G401.6 (cell line): ENCODE data around the gene DGCR2.
"Not testable (repeated sequence)": the region's sequence is repeated elsewhere in the genome, so short reads cannot be mapped to it uniquely, and the experiment has no call there.

Experiments
- FAIRE-seq: peaks from 2 replicates; lab custom pipeline; 2012; peaks lifted over from hg19 to GRCh38; lab: Jason Lieb, UNC

Gene DGCR2, protein sequence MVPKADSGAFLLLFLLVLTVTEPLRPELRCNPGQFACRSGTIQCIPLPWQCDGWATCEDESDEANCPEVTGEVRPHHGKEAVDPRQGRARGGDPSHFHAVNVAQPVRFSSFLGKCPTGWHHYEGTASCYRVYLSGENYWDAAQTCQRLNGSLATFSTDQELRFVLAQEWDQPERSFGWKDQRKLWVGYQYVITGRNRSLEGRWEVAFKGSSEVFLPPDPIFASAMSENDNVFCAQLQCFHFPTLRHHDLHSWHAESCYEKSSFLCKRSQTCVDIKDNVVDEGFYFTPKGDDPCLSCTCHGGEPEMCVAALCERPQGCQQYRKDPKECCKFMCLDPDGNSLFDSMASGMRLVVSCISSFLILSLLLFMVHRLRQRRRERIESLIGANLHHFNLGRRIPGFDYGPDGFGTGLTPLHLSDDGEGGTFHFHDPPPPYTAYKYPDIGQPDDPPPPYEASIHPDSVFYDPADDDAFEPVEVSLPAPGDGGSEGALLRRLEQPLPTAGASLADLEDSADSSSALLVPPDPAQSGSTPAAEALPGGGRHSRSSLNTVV

DNA sequence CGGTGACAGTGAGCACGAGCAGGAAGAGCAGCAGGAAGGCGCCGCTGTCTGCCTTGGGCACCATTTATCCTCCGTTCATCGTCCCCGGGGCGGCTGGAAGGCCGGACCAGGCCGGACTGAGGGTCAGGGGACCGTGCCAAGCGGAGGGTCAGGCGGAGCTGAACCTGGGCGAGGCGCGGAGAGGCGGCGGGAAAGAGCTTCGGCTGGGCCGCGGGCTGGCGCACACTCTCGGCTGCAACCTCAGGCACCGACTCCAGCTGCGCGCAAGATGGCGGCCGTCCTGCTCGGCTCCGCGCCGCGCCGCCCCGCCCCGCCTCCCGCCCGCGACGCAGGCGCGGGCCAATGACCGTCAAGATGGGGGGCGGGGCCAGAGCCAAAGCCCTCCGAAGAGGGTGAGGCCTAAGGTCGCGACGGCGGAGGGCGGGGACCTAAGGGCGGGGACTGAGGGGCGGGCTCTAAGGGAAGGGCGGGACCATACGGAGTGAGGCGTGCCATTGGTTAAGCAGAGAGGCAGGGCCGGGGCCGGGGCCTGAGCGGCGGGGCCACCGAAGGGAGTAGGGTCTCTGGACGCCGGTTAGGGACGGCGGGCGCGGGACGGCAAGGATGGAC, at the start of gene DGCR2:
Gene DGCR2, minus strand, starts transcription at position 270 of the 609 bp plus-strand sequence. Its CDS starts 206 bp downstream, at position 64.
- no peak for FAIRE-seq

DNA sequence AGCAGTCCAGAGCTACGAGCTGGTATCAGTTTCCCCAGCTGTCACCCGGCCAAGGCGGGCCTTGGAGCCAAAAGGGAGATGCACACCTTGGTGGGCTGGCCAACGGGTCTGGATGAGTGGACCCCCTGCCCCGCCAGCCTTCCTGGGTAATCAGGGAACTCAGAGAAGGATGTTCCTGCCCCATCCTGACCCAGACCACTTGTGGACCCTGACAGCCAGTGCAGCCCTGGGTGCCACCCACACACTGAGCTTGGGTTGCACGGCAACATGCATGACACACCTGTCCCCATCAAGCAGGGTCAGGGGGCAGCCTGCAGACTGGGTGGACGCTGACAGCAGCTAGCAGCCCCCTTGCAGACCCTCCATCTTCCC, 47.7 kb upstream of the DGCR2 start:
- no peak for FAIRE-seq

DNA sequence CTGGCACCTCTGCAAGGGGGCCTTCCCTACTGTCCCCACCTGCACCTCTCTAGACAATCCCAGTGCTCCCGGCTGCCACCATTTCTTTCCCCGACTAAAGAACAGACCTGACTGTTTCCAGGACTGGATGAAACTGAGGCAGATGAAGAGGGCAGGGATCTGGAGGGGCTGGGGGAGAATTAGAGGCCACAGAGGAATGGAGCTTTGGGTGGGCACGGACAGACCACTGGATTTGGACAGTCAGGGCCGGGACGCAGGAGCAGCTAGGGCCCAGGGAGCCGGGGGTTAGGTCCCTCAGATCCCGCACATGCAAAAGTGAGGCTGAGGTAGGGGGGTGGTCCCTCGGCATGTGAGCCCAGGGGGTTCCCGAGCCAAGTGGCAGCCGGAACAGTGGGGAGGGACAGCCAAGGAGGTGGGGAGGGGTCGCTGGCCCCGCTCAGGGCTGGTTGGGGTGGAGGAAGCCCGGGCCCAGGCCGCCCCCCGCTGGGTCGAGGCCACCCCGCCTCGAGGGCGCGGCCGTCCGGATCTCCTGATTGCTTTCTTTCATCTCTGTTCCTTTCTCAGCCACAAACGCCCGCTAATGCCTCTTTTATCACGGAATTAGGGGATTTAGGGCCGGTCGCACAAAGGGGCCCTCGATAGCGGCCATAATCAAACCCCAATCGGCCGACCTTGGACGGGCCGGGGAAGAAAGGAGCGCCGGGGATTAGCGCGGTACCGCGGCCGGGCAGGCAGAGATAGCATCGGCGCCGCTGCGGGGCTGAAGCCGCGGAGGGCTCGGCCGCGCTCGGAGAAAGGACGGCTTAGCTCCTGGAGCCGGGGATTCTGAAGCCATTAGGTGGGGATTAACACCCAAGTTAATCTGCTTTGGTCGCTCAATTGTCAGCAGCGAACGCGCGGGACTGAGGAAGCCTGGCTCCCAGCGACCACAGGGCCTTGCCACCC, 47.1 kb upstream of the DGCR2 start:
- no peak for FAIRE-seq

DNA sequence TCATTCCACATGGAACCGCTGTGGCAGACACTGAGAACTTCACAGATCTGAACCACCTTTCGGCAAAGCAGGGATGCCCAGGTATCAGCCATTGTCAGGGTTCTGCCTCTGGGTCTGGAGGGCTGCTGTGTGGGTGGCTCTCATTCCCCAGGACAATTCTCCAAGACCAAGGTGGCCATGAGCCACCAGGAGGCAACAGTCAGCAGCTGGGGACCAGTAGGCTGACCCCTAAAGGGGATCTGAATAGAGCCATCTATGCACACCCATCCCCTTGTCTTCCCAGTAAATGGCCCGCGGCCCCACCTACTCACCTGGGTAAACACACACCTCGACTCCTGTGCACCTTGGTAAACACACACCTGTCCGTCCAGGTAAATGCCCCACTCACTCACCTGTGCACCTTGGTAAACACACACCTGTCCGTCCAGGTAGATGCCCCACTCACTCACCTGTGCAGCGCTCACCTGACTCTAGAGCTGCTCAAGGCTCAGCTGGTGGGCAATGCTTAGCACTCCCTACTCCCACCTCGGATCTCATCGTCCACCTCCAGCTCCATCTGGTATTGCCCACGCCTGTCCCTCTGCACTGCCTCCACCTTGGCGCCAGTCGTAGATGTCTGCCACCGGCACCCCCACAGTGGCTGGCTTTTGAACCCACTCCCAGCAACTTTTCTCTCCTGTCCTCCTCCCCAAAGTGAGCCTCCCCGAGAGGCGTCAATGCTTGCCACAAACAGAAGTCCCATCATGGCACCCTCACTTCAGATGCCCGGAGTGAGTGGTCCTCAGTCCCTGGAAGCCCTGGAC, 46.1 kb upstream of the DGCR2 start:
- FAIRE-seq, result no peak

DNA sequence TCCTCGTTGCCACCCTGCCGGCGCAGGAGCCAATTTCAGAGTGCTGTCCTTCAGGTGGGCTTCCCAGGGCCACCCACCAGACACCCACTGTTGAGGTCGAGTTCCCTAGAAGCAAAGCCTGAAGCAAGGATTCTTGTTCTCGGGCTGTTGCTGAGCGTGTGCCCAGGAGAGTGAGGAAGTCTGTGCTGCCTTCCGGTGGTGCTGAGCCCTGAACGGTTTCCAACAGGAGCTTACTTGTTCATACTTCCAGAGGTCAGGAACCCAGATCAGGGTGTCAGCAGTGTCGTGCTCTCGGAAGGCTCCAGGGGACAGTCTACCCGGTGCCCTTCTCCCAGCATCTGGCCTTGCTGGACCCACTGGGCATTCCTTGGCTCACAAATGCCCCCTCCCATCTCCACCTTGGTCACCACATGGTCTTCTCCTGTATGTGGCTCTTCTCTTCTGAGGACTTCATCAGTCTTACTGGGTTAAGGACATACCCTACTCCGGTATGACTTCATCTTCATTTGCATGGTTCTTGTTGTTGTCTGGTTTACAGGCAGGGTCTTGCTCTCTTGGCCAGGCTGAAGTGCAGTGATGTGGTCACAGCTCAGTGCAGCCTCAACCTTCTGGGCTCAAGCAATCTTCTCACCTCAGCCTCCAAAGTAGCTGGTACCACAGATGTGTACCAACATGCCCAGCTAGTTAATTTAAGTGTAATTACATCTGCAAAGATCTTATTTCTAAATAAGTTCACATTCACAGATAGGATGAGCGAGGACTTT, 45.1 kb upstream of the DGCR2 start:
- no peak for FAIRE-seq

DNA sequence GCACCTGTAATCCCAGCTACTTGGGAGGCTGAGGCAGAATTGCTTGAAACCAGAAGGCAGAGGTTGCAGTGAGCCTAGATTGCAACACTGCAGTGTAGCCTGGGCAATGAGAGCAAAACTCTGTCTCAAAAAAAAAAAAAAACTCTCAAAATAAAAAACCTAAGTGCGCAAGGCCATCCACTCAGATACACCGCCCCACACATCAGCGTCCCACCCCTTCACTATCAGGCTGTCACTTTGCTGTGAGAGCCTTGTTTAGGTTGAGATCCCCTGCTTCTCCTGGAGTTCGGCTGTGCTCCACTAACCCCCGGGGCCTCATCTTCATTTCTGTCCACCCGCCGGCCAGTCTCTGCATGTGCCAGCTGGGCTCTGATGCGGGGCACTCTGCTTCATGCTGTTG, 44.2 kb upstream of the DGCR2 start:
- no peak for FAIRE-seq

DNA sequence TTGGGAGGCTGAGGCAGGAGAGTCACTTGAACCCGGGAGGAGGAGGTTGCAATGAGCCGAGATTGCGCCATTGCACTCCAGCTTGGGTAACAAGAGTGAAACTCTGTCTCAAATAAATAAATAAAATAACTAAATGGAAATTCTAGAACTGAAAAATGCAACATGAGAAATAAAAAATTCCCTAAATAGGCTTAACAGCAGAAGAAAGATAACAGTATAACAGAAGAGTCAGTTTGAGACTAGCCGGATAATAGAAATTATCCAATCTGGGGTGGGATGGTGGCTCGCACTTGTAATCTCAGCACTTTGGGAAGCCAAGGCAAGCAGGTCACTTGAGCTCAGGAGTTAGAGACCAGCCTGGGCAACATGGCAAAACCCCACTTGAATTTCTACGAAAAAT, 42.2 kb upstream of the DGCR2 start:
- no peak for FAIRE-seq

DNA sequence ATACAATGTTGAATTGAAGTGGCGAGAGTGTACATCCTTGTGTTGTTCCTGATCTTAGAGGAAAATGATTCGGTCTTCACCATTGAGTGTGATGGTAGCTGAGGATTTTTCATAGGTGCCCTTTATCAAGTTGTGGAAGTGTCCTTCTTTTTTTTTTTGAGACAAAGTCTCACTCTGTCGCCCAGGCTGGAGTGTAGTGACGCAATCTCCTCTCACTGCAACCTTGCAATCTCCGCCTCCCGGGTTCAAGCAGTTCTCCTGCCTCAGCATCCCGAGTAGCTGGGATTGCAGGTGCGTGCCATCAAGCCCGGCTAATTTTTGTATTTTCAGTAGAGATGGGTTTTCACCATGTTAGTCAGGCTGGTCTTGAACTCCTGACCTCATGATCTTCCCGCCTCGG, 36.4 kb upstream of the DGCR2 start:
- FAIRE-seq, result not testable (repeated sequence)

DNA sequence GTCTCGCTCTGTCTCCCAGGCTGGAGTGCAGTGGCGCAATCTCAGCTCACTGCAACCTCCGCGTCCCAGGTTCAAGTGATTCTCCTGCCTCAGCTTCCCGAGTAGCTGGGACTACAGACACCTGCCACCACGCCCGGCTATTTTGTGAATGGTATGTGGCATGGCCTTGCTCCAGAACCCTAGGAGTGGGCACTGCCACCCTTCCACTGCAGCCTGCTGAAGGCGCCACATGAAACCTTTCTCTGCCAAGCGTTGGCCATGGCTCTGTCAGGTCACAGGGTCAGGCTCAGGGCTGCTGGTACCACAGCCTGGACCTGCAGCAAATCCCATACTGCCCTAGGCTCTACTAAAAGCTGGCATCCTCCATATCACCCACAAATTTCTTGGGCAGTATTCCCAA, 33.9 kb upstream of the DGCR2 start:
- FAIRE-seq, result not testable (repeated sequence)

DNA sequence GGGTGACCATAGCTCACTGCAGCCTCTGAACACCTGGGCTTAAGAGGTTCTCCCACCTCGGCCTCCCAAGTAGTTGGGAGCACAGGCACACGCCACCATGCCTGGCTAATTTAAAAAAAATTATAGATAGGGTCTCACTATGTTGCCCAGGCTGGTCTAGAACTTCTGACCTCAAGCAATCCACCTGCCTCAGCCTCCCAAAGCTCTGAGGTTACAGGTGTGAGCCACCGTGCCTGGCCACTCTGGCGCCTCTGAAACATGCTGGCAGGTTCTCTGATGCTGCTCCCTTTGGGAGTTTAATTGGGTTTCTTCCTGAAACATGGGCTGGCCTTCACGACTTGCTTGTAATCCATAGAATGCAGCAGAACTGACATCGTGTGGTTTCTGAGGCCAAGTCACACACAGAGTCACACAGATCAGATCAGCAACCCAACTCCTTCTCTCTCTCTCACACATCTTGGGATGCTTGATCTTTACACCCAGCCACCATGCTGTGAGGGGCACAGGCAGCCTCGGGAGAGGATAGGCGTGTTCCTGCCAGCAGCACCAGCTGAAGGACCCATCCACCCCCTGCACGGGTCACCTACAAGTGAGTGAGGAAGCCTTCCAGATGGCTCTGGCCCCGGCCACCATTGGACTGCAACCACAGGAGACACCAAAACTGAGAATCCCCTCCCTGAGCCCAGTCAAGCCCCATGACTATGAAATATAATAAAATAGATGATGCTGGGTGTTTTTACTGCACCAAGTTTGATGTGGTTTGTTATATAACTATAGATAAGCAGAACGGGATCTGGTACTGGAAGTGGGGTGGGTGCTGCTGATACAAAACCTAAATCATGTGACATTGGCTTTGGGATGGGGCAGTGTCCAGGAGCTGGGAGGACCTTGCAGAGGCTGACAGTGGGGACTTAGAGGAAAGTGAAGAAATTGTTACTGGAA, 31.0 kb upstream of the DGCR2 start:
- no peak for FAIRE-seq

DNA sequence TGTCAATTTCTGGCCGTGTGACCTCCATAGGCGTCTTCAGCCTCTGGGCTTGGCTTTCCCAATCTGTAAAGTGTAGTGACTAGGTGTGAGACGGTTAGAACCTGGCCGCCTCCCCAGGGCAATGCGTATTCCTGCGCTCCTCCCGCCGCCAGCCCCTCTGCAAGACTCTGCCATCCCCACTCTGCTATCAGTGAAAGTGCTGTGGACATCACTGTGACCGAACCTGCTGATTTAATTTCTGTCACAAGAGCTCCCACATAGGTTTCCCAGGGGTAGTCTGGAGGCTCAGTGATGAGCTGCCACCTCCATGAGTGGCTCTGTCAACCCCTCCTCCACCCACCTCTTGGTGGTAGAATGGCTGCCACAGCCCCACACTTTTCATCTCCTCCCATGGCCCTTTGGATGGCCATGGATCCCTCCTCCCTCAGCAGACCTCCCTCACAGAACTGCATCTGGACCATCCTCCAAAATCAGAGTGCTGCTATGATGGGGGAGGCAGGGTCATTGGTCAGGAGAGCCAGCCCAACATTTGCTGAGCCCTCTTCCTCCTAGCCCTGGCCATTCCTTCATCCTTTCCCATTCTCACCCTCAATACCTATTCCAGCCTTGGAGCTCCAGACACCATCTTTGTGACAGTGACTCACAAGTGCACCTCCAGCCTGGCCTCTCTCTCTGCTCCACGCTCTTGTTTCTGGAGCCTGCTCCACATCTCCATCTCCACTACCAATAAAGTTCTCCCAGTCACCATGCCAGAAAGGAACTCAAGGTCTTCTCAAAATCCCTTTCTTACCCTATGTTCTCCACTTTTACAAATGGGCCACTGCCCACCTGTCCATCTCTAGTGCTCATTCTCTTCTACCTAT, 29.3 kb upstream of the DGCR2 start:
- no peak for FAIRE-seq

DNA sequence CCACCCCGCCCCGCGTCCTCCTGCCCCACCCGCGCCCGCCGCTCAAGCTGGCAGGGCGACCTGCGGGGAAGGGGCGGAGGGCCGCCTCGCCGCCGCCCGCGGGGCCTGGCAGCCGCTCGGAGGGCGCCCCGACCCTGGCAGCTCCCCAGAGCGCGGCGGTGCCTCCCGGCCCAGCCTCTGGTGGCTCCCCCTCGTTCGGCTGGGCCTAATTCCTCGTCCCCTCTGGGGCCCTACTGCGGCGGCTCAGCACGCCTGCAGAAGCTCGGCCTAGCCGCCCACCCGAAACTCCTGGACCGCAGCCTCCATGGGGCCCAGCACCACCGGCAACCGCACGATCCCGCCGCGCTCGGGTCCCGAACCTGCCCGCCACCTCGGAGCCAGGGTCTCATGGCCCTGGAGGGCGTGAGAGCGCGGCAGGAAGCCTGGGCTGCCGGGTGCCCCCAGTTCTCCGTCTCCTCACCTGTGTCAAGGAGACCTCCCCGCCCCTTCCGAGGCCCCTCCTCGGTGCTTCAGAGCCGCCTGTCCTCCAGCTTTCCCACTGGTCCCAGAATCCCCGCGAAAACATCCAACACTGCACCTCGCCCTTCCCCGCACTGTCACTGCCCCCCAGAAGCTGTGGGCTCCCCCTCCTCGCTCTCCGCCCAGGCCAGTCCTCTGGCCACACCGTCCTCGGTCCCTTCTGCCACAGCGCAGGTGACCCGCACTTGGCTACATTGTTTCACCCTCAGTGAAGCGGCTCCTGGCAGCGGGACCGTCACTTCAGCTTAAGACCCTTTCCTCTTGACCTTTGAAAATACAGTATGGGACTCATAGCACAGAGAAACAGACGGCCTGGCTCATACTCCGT, 28.5 kb upstream of the DGCR2 start:
- no peak for FAIRE-seq

DNA sequence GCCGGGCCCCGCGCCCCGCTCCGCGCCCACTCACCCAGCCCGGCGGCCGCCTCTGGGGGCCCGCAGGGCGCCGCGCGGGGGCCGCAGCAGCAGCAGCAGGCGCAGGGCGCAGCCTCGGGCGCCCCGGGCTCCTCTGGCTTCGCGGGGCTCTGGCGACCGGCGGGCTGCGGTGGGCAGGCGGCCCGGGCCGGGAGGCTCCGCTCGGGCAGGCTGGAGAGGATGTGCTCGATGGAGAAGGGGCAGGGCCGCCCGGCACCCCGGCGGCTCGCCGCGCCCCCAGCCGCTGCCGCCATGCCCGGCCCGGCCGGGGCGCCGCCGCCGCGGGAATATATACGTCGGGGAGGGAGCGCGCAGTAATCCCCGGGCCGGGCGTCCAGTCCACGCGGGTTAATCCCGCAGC, 27.8 kb upstream of the DGCR2 start, which contains the start of gene GSC2:
Gene GSC2, minus strand, starts transcription at position 302 of the 400 bp plus-strand sequence. Its CDS starts 9 bp downstream, at position 293.
- no peak for FAIRE-seq

DNA sequence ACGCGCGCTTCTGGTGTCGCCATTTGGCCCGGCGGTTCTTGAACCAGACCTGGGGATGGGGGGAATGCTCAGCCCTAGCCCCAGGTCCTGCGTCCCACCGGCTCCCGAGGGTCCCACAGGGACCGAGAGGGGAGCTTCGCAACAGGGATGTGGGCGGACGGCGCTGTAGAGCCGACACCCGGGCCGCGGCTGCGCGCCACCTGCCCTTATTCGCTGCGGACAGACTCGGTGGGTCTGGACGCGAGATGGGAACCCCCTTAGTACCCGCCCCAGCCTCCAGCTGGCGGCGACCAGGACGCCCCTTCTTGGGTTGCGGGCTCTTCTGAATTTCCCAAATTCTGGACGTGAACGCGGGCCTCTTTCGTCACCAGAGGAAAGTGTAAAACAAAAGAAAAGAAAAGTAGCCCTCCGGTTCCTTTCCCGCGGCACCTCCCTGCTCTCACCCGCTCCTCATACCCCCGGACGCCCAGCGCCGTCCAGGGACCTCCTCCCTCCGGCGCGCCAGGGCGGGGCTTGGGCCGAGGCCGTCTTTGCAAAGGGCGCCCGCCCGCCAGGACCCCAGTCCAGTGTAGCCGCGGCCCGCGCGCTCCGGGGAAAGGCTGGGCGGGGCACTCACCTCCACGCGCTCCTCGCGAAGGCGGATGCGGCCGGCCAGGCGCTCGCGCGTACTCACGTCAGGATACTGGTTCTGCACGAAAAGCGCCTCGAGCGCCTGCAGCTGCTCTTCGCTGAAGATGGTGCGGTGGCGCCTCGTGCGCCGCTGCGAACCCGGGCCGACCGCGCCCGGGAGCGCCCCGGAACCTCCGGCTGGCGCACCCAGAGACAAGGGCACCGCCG, 27.1 kb upstream of the DGCR2 start:
- no peak for FAIRE-seq

DNA sequence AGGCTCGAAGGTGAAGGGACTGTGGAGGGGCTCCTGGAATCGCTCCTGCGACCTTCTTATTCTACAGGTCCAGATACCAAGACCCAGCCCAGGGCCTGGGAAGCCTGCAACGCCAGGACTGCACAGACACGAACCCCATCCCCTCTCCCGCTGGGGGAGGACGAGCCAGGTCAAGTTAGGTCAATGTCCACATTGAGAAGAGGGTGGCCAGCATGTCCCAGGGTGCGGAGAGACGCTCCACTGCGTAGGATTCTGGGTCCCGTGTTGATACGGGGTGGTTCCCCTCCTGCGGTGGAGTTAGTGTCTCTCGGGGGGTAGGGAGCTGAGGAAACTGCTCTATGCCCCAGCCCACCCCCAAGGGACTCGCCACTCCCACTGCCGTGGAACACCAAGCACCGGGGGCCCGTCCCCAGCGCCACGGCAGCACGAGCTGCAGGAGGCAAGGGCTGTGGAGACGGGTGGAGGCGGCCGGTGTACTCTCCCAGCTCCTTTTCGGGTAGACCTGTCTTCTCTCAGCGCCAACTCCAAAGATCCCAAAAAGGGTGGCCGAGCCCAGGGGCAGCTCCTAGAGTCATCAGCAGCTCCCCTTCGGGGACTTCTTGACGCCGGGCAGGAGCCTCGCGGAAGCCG, 26.3 kb upstream of the DGCR2 start:
- FAIRE-seq, result no peak

DNA sequence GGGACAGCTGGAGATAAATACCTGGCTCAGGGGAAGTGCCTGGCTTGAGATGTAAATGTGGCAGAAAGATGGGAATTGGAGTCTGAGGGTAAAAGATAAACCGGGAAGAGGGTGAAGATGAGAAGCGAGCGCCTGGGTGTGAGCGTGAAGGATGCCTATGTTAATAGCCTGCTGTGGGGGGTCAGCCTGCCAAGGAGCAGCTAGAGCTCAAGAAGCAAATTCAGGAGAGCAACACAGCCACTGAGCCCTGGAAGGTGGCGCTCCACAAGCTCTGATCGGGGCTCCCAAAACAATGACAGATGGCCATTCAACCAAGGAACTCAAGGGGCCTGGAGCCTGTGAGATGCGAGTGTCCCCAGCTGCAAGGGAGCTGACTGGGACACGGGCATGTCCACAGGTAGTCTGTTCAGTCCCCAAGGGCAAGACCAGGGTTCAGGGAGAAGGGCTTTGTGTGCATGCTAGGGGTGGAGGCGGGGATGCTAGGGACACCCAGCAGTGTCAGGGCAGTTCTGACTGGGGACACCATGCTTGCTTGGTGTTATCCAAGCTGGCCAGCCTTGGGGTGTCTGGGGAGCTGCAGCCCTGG, 25.1 kb upstream of the DGCR2 start:
- no peak for FAIRE-seq
